NT2/D1 (cell line): Measurements from ENCODE around the gene GRIPAP1.

Source experiments
- YY1 ChIP-seq: IDR thresholded peaks from 2 replicates; pipeline ENCODE4 v1.6.1; 2011; ENCODE audit not compliant: insufficient read length, insufficient read depth
- ZNF274 ChIP-seq: IDR thresholded peaks from 2 replicates; pipeline ENCODE4 v1.6.1; 2011; ENCODE audit warnings: mild to moderate bottlenecking, low read depth, low read length

DNA sequence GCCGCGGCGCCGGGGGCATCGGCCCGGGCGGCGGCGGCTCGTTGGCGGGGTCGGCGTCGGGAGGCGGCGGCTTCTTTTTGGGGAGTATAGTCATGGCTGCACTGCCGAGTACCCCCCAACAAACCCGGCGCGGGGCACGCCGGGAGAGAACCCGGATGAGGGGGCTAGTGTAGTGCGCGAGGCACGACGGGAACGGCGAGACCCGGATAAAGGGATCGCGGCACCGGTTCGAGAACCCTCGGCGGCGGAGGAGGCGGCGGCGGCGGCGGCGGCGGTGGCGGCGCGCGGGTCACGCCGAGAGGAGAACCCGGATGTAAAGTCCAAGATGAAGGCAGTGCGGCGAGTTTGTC, 44.6 kb downstream of the GRIPAP1 start, which contains the start of gene OTUD5:
- TF ChIP-seq YY1 (no peak), ZNF274 (no peak)
